Hepatocyte (in vitro differentiated cells): ENCODE measurements around the gene ADAP2.

Experiments
- EZH2 ChIP-seq: fragments of 200-600 bp; sonication (generic); IDR thresholded peaks from 2 replicates; pipeline ENCODE4 v1.6.1; 2016; ENCODE audit warnings: antibody characterized with exemption, mild to moderate bottlenecking, borderline replicate concordance
- TF ChIP-seq, protein P1 (sequence below): fragments of 200-600 bp; sonication (generic); IDR thresholded peaks from 2 replicates; pipeline ENCODE4 v1.5.1; 2016; ENCODE audit warnings: antibody characterized with exemption, mild to moderate bottlenecking; ENCODE audit not compliant: poor library complexity

DNA sequence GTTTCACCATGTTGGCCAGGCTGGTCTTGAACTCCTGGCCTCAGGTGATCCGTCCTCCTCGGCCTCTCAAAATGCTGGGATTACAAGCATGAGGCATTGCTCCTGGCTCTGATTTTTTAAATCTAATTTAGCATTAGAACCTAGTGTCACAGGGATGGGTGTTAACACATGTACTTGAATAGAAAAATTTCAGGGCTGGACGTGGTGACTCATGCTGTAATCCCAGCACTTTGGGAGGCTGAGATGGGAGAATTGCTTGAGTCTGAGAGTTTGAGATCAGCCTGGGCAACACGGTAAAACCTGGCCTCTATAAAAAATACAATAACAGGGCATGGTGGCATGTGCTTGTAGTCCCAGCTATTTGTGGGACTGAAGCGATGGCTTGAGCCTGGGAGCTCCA, 43.1 kb downstream of the ADAP2 start:
- TF ChIP-seq, protein P1, sequence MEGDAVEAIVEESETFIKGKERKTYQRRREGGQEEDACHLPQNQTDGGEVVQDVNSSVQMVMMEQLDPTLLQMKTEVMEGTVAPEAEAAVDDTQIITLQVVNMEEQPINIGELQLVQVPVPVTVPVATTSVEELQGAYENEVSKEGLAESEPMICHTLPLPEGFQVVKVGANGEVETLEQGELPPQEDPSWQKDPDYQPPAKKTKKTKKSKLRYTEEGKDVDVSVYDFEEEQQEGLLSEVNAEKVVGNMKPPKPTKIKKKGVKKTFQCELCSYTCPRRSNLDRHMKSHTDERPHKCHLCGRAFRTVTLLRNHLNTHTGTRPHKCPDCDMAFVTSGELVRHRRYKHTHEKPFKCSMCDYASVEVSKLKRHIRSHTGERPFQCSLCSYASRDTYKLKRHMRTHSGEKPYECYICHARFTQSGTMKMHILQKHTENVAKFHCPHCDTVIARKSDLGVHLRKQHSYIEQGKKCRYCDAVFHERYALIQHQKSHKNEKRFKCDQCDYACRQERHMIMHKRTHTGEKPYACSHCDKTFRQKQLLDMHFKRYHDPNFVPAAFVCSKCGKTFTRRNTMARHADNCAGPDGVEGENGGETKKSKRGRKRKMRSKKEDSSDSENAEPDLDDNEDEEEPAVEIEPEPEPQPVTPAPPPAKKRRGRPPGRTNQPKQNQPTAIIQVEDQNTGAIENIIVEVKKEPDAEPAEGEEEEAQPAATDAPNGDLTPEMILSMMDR: no peak
- TF ChIP-seq EZH2: no peak
